CD4-positive, CD25-positive, alpha-beta regulatory T cell (primary cell): ENCODE results near the gene PRH2. TPM values are rescaled to one million over a fixed set of nuclear protein-coding genes. Genes with fewer than 3 reads are reported as not detected.

Experiments used
- ATAC-seq, 2 donors: fragments of 150-1000 bp; cut with Tn5 transposase; one replicate each; pipeline ENCODE4 v1.10.0; 2021; ENCODE audit warnings: low read depth in 2 of 2, moderate number of reproducible peaks in 2 of 2, moderate library complexity in 1 of 2
- DNase-seq, 3 donors: peaks; one replicate each; pipeline versions ENCODE4 v3.0.0 to v3.0.0-alpha.2; 2012 to 2022; ENCODE audit warnings: mixed read lengths in 1 of 3
- H3K27ac ChIP-seq: one replicate; pipeline ENCODE4 v1.7.0; 2013; ENCODE audit warnings: mild to moderate bottlenecking, low read length; ENCODE audit not compliant: insufficient read depth, poor library complexity, severe bottlenecking
- H3K27me3 ChIP-seq: one replicate; pipeline ENCODE4 v1.7.0; 2013; ENCODE audit warnings: low read length; ENCODE audit not compliant: control insufficient read depth, insufficient read depth
- H3K36me3 ChIP-seq: one replicate; pipeline ENCODE4 v1.7.0; 2013; ENCODE audit warnings: mild to moderate bottlenecking, low read length, moderate library complexity; ENCODE audit not compliant: control insufficient read depth, insufficient read depth
- H3K4me1 ChIP-seq: 2 replicates; pipeline ENCODE4 v1.7.0; 2013; ENCODE audit warnings: mild to moderate bottlenecking, low read length; ENCODE audit not compliant: insufficient read depth, control insufficient read depth, poor library complexity, severe bottlenecking
- H3K4me3 ChIP-seq: one replicate; pipeline ENCODE4 v1.7.0; 2013; ENCODE audit warnings: low read depth, mild to moderate bottlenecking, low read length, moderate library complexity
- H3K9me3 ChIP-seq, 2 experiments: 1 replicate in 1 of 2; 2 replicates in 1 of 2; pipeline ENCODE4 v1.7.0; 2013; ENCODE audit warnings: low read length in 2 of 2, mild to moderate bottlenecking in 1 of 2, moderate library complexity in 1 of 2; ENCODE audit not compliant: control insufficient read depth in 2 of 2
- H3K27ac Mint-ChIP-seq, 3 donors: one replicate each; pipeline ENCODE4 v1.8.0; 2020 to 2022; ENCODE audit warnings: mild to moderate bottlenecking in 3 of 3, mixed read lengths in 3 of 3, moderate library complexity in 2 of 3
- H3K27me3 Mint-ChIP-seq: one replicate; pipeline ENCODE4 v1.8.0; 2022; ENCODE audit warnings: mild to moderate bottlenecking, mixed read lengths
- H3K36me3 Mint-ChIP-seq: one replicate; pipeline ENCODE4 v1.8.0; 2020; ENCODE audit warnings: mixed read lengths
- H3K4me1 Mint-ChIP-seq, 4 donors: one replicate each; pipeline ENCODE4 v1.8.0; 2020 to 2022; ENCODE audit warnings: mixed read lengths in 4 of 4, mild to moderate bottlenecking in 1 of 4
- H3K4me3 Mint-ChIP-seq, 4 donors: one replicate each; pipeline ENCODE4 v1.8.0; 2020 to 2022; ENCODE audit warnings: mild to moderate bottlenecking in 4 of 4, mixed read lengths in 4 of 4, moderate library complexity in 3 of 4
- H3K9me3 Mint-ChIP-seq, 7 donors: one replicate each; pipeline ENCODE4 v1.8.0; 2020 to 2022; ENCODE audit warnings: mixed read lengths in 7 of 7, mild to moderate bottlenecking in 3 of 7, moderate library complexity in 2 of 7
- polyA plus RNA-seq, 4 donors: library from polyadenylated mRNA; unstranded; fragments of 300-500 nt; fragmentation: Illumina TruSeq; gene quantifications; one replicate each; pipeline ENCODE4 v1.2.3, GENCODE V29; 2021
- total RNA-seq: library from RNA; stranded (reverse); gene quantifications from one replicate; pipeline ENCODE4 v1.2.3, GENCODE V29; 2022

PRH2 gene
- total and polyA plus RNA-seq, 5 donors from 2014 or later: not detected

DNA sequence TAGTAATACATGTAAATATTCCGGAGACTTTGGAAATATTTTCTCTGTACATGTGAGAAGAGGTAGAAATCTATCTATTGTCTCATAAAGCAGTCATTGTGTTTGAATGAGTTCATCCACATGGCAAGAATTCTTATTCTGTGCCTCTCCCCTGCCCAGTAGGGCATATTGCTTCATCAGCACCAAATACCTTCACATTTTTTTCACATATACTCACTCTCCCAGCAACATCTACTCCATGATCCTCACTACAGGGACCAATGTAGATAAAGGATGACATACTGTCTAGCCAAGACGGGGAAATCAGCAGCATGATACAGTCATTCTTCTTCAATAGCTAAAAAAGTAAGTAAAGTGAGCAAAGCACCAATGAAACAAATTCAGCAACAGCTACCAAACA, 11.4 kb downstream of the PRH2 start:
- DNase-seq (no peak), ATAC-seq (no peak)
- Histone ChIP-seq H3K36me3 (no peaks in the 10 kb centered on the region), H3K9me3 (no peaks in the 10 kb centered on the region), H3K27me3 (no peaks in the 10 kb centered on the region), H3K4me1 (no peaks in the 10 kb centered on the region), H3K4me3 (no peak overlapping the region), H3K27ac (no peak overlapping the region)
- no peak overlapping the region for H3K27ac Mint-ChIP-seq
- no peak overlapping the region for H3K4me3 Mint-ChIP-seq
- peaks cover 0 to 1% (median 0%) of the 10 kb centered on the region in 7 donors for H3K9me3 Mint-ChIP-seq
- H3K27me3 Mint-ChIP-seq: no peaks in the 10 kb centered on the region
- H3K36me3 Mint-ChIP-seq: peaks cover 4% of the 10 kb centered on the region
- peaks cover 0 to 16% (median 5%) of the 10 kb centered on the region in 4 donors for H3K4me1 Mint-ChIP-seq

DNA sequence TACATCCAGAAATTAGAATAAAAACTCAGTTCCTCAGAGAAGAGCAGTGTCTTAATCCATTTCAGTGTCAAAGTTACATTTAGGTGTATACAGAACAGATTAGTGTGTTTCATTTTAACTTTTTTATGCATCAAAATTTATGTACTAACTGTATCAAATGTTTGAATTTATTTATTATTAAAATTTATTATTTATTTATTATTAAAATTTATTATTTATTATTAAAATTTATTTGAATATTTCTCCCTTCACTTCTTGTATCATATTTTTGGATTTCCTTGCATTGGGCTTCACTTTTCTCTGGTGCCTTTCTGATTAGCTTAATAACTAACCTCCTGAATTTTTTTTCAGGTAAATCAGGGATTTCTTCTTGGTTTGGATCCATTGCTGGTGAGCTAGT, 12.3 kb downstream of the PRH2 start:
- Mint-ChIP-seq H3K4me3 (no peak overlapping the region), H3K36me3 (peaks cover 4% of the 10 kb centered on the region), H3K27ac (peak overlapping the region in 1 of 3 donors; percentile 44)

DNA sequence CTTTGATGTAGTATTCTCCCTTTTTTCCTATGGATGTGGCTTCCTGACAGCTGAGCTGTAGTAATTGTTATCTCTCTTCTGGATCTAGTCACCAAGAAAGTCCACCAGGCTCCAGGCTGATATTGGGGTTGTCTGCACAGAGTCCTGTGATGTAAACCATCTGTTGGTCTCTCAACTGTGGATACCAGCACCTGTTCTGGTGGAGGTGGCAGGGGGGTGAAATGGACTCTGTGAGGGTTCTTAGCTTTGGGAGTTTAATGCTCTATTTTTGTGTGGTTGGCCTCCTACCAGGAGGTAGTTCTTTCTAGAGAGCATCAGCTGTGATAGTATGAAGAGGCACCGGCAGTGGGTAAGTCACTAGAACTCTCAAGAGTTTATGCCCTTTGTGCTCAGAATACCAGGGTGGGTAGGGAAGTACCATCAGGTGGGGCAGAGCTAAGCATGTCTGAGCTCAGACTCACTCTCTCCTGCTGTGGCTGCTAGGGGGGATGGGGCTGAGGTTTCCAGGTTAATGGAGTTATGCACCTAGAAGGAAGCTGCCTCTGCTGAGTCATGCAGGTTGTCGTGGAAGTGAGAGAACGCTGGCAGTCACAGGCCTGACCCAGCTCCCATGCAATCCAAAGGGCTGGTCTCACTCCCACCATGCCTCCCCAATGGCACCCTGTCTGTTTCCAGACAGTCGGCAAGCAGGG, 13.0 kb downstream of the PRH2 start:
- Mint-ChIP-seq H3K4me3 (no peak overlapping the region), H3K27me3 (no peaks in the 10 kb centered on the region), H3K36me3 (peaks cover 7% of the 10 kb centered on the region), H3K4me1 (peaks cover 0 to 16% (median 3%) of the 10 kb centered on the region in 4 donors), H3K27ac (no peak overlapping the region), H3K9me3 (peaks cover 0 to 5% (median 0%) of the 10 kb centered on the region in 7 donors)
- no peak for DNase-seq
- H3K9me3 ChIP-seq: peaks cover 0 to 2% of the 10 kb centered on the region in 2 experiments
- no peak overlapping the region for H3K27ac ChIP-seq
- H3K4me3 ChIP-seq: no peak overlapping the region
- no peaks in the 10 kb centered on the region for H3K36me3 ChIP-seq
- no peak for ATAC-seq
- no peaks in the 10 kb centered on the region for H3K4me1 ChIP-seq
- no peaks in the 10 kb centered on the region for H3K27me3 ChIP-seq

More for the DNA sequence above, 12.3 kb downstream of the PRH2 start:
- DNase-seq (no peak), ATAC-seq (no peak)
- Histone ChIP-seq H3K36me3 (no peaks in the 10 kb centered on the region), H3K27me3 (no peaks in the 10 kb centered on the region), H3K9me3 (no peaks in the 10 kb centered on the region), H3K27ac (no peak overlapping the region), H3K4me1 (no peaks in the 10 kb centered on the region), H3K4me3 (no peak overlapping the region)
- Mint-ChIP-seq H3K4me1 (peaks cover 0 to 16% (median 3%) of the 10 kb centered on the region in 4 donors), H3K27me3 (no peaks in the 10 kb centered on the region), H3K9me3 (peaks cover 0 to 1% (median 0%) of the 10 kb centered on the region in 7 donors)

DNA sequence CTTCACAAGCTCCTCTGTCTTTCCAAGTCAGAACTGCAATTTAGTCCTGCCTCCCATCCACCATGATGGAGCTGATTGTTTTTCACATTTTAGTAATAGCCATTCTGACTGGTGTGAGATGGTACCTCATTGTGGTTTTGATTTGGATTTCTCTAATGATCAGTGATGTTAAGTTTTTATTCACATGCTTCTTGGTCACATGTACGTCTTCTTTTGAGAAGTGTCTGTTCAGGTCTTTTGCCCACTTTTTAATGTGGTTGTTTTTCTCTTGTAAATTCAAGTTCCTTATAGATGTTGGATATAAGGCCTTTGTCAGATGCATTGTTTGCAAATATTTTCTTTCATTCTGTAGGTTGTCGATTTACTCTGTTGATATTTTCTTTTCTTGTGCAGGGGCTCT, 14.1 kb downstream of the PRH2 start:
- Histone ChIP-seq H3K9me3 (peaks cover 0 to 4% of the 10 kb centered on the region in 2 experiments), H3K4me3 (no peak overlapping the region), H3K36me3 (no peaks in the 10 kb centered on the region), H3K27me3 (no peaks in the 10 kb centered on the region), H3K27ac (no peak overlapping the region), H3K4me1 (no peaks in the 10 kb centered on the region)
- peaks cover 13% of the 10 kb centered on the region for H3K36me3 Mint-ChIP-seq
- H3K27ac Mint-ChIP-seq: no peak overlapping the region
- H3K9me3 Mint-ChIP-seq: peaks cover 0 to 12% (median 5%) of the 10 kb centered on the region in 7 donors
- H3K27me3 Mint-ChIP-seq: no peaks in the 10 kb centered on the region
- ATAC-seq (no peak), DNase-seq (no peak)
- H3K4me1 Mint-ChIP-seq: peaks cover 0 to 16% (median 3%) of the 10 kb centered on the region in 4 donors
- no peak overlapping the region for H3K4me3 Mint-ChIP-seq

DNA sequence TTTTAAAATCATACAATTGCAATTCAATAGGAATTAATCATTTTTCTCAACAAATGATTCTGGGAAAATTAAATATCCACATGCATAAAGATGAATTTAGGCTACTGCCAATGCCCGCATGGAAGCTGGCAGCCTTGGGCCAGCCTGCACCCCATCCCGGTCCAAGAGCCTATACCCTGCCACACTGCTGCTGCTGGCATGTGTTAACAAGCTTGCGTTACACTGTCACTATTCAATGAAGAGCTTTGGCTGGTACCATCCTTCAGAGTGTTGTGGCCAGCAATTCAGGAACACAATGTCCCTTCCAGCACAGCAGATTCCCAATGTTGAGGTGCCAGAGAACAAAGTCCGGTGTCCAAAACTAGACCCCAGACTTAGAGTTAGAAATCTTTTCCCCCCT, 23.6 kb downstream of the PRH2 start:
- no peaks in the 10 kb centered on the region for H3K9me3 ChIP-seq
- H3K4me1 ChIP-seq: no peaks in the 10 kb centered on the region
- no peak overlapping the region for H3K27ac Mint-ChIP-seq
- peaks cover 45% of the 10 kb centered on the region for H3K36me3 Mint-ChIP-seq
- peaks cover 13 to 29% (median 20%) of the 10 kb centered on the region in 4 donors for H3K4me1 Mint-ChIP-seq
- H3K9me3 Mint-ChIP-seq: peaks cover 5 to 27% (median 12%) of the 10 kb centered on the region in 7 donors
- H3K27me3 Mint-ChIP-seq: peaks cover 6% of the 10 kb centered on the region
- no peak overlapping the region for H3K4me3 ChIP-seq
- no peak overlapping the region for H3K4me3 Mint-ChIP-seq
- H3K27ac ChIP-seq: no peak overlapping the region
- H3K27me3 ChIP-seq: no peaks in the 10 kb centered on the region
- no peaks in the 10 kb centered on the region for H3K36me3 ChIP-seq
- no peak for DNase-seq
- no peak for ATAC-seq

DNA sequence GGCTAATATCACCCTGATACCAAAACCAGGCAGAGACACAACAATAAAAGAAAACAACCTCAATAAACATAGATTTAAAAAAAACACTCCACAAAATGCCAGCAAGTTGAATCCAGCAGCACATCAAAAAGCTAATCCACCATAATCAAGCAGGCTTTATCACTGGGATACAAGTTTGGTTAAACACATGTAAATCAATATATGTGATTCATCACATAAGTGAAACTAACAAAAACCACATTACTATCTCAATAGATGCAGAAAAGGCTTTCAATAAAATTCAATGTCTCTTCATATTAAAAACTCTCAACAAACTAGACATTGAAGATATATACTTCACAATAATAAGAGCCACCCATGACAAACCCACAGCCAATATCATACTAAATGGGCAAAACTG, 27.0 kb downstream of the PRH2 start:
- Mint-ChIP-seq H3K27ac (no peak overlapping the region), H3K27me3 (peaks cover 6% of the 10 kb centered on the region), H3K36me3 (peaks cover 45% of the 10 kb centered on the region), H3K4me3 (no peak overlapping the region), H3K9me3 (peaks cover 3 to 20% (median 9%) of the 10 kb centered on the region in 7 donors), H3K4me1 (peaks cover 28 to 50% (median 34%) of the 10 kb centered on the region in 4 donors)
- Histone ChIP-seq H3K9me3 (no peaks in the 10 kb centered on the region), H3K4me1 (peaks cover 8% of the 10 kb centered on the region), H3K36me3 (no peaks in the 10 kb centered on the region), H3K4me3 (no peak overlapping the region), H3K27me3 (no peaks in the 10 kb centered on the region), H3K27ac (no peak overlapping the region)
- ATAC-seq (no peak), DNase-seq (no peak)

DNA sequence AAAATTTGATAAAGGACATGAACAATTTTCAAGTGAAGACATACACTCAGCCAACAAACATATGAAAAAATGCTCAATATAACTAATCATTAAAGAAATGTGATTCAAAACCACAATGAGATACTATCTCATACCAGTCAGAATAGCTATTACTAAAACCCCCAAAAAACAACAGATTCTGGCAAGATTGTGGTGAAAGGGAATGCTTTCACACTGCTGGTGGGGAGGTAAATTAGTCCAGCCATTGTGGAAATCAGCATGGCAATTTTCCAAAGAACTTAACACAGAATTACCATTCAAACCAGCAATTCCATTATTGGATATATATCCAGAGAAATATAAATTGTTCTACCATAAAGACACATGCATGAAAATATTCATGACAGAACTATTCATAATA, 28.7 kb downstream of the PRH2 start:
- ATAC-seq: no peak

DNA sequence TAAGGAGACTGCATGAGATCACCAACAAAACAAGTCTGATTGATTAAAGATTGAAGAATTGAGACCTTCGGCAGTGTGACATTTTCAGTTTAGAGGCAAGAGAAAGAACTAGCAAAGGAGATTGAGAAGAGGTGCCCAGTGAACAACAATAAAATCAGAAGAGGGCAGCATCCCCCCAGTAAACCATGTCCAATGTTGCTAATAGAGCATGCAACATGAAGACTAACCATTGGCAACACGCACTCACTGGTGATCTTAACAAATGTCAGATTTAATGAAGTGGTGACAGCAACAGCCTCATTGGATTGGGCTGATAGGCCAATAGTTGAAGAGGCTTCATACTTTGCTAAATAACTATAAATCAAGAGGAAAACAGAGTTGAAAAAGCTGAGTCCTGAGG, 30.8 kb downstream of the PRH2 start:
- no peak overlapping the region for H3K4me3 Mint-ChIP-seq
- no peak overlapping the region for H3K27ac ChIP-seq

More for the DNA sequence above, 28.7 kb downstream of the PRH2 start:
- no peaks in the 10 kb centered on the region for H3K27me3 ChIP-seq
- Mint-ChIP-seq H3K9me3 (peaks cover 5 to 18% (median 8%) of the 10 kb centered on the region in 7 donors), H3K27me3 (peaks cover 6% of the 10 kb centered on the region), H3K27ac (no peak overlapping the region), H3K4me1 (peaks cover 28 to 62% (median 41%) of the 10 kb centered on the region in 4 donors), H3K36me3 (peaks cover 45% of the 10 kb centered on the region), H3K4me3 (no peak overlapping the region)
- H3K9me3 ChIP-seq: no peaks in the 10 kb centered on the region
- H3K4me1 ChIP-seq: peaks cover 8% of the 10 kb centered on the region
- no peak overlapping the region for H3K4me3 ChIP-seq
- H3K27ac ChIP-seq: no peak overlapping the region
- no peak for DNase-seq
- no peaks in the 10 kb centered on the region for H3K36me3 ChIP-seq

More for the DNA sequence above, 30.8 kb downstream of the PRH2 start:
- peak in 1 of 3 donors; percentile 7 for DNase-seq
- no peak for ATAC-seq
- H3K36me3 ChIP-seq: no peaks in the 10 kb centered on the region
- peaks cover 4 to 16% (median 6%) of the 10 kb centered on the region in 7 donors for H3K9me3 Mint-ChIP-seq
- H3K4me1 Mint-ChIP-seq: peaks cover 20 to 56% (median 39%) of the 10 kb centered on the region in 4 donors
- H3K9me3 ChIP-seq: no peaks in the 10 kb centered on the region
- H3K4me3 ChIP-seq: no peak overlapping the region
- peaks cover 8% of the 10 kb centered on the region for H3K4me1 ChIP-seq
- peaks cover 6% of the 10 kb centered on the region for H3K27me3 Mint-ChIP-seq
- peaks cover 35% of the 10 kb centered on the region for H3K36me3 Mint-ChIP-seq
- no peaks in the 10 kb centered on the region for H3K27me3 ChIP-seq
- peak overlapping the region in 2 of 3 donors; percentile 6 to 69 for H3K27ac Mint-ChIP-seq
